ENCODE measurements around the gene IL17RC.

- TF ChIP-seq CTCF (conservative IDR thresholded peaks at IDR 0.05): no peak
- TF ChIP-seq EZH2 (IDR thresholded peaks at IDR 0.05; ENCODE audit: low read depth): no peak
Observed at GRCh38 chr3:9917820-9918219, 922 bp downstream of the IL17RC start.

Measured in PC-9 (cell line).